NCI-H2196 treated with DMSO at 0.1 percent for 48 hours (cell line): ENCODE data around the gene WDFY3.
"Not testable (repeated sequence)": the region's sequence is repeated elsewhere in the genome, so short reads cannot be mapped to it uniquely, and the experiment has no call there.

ENCODE experiments used
- DNase-seq: peaks from one replicate; lab custom pipeline; 2025; ENCODE audit not compliant: unreplicated experiment; lab: John Stamatoyannopoulos, UW

Gene WDFY3

DNA sequence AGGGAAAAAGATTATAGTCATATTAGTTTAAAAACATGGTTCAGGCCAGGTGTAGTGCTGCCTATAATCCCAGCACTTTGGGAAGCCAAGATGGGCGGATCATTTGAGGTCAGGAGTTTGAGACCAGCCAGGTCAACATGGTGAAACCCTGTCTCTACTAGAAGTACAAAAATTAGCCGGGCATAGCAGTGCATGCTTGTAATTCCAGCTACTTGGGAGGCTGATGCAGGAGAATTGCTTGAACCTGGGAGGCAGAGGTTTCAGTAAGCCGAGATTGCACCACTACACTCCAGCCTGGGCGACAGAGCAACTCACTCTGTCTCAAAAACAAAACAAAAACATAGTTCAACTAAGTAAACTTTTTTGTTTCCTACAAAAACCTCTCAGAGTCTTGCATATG lies 283.8 kb downstream of the WDFY3 start:
- not testable (repeated sequence) for DNase-seq

DNA sequence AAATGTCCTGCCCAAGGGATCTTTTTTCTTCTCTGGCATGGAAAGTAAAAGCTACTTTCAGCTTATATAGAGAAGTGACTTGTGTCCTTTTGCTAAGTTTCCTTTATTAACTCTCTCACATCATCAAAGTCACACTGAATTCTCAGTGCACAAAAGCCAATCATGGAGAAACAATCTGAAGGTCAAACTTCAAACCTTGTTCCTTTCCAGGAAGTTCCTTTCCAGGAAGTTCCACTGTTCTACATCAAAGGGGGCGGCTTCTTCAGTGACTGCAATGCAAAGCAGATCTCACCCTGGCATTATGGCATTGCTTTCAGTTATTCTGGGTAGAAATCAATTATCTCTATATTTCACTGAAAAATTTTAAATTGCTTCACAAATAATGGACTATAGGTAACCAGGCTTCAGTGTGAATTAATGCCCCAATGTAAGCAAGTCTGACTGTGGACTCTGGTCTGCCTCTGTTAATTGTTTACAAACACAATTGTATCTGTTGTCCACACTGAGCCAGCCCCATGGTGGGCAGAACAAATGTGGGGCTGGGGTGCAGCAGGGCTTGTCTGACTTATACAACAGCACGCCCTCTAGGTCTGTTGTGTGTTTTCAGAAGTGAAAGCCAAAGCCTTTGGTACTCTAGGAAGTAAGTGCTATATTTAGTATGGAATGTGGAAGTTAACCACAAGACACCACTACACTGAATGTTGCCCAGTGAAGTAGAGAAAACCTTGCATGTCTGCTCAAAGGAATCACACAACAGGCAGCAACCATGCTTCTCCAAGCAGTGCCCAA lies 284.8 kb downstream of the WDFY3 start:
- no peak for DNase-seq

- DNase-seq: no peak
Observed at GRCh38 chr4:84680956-84681355, 285.5 kb downstream of the WDFY3 start.

- DNase-seq: no peak
Observed at GRCh38 chr4:84678976-84679744, 287.3 kb downstream of the WDFY3 start.

- no peak for DNase-seq
Observed at GRCh38 chr4:84677995-84678394, 288.5 kb downstream of the WDFY3 start.

GRCh38 chr4:84677093-84677492 lies 289.4 kb downstream of the WDFY3 start:
- DNase-seq: no peak

DNA sequence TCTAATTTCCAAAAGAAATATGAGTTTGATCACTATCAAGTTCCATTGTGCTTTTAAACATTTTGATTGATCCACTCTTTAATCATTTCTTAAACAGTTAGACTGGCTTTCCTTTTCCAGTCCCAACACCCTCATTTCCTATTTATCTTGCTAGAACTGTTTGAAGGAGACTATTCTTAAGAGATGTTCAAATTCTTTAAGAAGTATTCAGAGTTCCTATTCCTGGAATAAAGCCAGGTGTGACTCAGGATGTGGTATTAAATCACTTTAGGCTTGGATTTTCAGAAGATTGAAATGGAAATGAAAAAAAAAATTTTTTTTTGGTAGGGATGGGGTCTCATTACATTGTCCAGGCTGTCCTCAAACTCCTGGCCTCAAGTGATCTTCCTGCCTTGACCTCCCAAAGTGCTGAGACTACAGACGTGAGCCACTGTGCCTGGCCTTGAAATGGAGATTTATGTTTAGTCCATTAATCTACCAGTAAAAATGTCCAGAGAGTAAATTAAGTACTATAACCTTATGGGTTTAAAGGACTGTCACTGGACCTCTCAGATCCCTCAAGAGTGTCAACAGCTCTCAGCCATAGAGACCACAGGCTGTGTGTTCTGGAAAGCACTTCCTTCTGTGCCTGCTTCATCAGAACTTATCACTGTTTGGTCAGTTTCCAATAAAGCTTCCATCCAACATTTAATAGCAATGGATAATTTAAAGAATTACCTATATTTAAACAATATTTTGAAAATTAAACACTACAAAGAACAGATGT lies 292.8 kb downstream of the WDFY3 start:
- no peak for DNase-seq

DNA sequence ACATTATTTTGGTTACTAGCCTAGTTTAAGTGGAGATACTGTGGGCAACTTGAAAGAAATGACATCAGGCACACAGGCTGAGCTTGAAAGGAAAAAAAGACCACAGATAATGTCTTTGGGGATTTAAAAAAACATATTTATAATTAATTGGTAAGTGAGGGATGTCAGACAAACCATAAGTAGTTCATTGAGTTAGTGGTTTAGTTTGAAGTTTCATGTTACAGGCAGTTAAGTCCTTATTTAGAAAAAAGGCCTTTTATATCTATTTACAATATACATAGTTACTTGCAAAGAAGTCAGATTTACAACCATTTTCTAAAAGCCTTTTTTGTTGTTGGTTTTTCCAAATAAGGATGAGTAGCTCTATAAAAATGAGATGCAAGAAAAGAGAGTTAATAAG lies 294.3 kb downstream of the WDFY3 start:
- no peak for DNase-seq

DNA sequence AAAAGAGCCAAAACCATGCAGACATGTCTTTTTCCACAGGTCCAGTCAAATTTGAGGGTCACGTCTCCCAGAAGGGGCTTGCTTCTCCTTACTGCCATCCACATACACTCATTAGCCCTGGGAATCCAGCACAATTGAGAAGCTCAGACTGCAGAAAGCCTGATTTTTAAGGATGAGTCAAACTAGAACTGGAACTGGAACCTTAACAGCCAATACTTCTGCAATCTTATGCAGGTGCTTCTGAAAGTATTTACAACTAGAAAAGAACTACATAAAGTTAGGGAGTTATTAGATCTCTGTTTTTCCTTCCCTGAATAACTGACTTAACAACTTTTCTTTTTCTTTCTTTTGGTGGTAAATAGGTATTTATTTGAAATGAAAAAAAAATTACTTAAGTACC lies 297.3 kb downstream of the WDFY3 start:
- DNase-seq: no peak

DNA sequence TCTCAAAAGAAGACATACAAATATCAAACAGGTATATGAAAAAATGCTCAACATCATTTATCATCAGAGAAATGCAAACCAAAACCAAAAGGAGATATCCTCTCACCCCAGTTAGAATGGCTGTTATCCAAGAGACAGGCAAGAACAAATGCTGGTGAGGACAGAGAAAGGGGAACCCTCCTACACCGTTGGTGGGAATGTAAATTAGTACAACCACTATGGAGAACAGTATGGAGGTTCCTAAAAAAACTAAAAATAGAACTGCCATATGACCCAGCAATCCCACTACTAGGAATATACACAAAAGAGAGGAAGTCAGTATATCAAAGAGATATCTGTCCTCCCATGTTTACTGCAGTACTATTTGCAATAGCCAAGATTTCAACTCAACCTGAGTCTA lies 300.1 kb downstream of the WDFY3 start:
- DNase-seq: no peak

DNA sequence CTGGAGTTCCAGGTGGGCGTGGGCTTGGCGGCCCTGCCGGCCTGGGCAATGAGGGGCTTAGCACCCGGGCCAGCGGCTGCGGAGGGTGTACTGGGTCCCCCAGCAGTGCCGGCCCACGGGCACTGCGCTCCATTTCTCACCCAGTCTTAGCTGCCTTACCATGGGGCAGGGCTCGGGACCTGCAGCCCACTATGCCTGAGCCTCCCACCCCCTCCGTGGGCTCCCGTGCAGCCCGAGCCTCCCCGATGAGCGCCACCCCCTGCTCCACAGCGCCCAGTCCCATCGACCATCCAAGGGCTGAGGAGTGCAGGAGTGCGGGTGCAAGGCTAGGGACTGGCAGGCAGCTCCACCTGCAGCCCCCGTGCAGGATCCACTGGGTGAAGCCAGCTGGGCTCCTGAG lies 301.7 kb downstream of the WDFY3 start:
- DNase-seq: not testable (repeated sequence)

GRCh38 chr4:84661191-84661939 lies 305.1 kb downstream of the WDFY3 start:
- no peak for DNase-seq

- no peak for DNase-seq
Observed at GRCh38 chr4:84660606-84661005, 305.9 kb downstream of the WDFY3 start.

DNA sequence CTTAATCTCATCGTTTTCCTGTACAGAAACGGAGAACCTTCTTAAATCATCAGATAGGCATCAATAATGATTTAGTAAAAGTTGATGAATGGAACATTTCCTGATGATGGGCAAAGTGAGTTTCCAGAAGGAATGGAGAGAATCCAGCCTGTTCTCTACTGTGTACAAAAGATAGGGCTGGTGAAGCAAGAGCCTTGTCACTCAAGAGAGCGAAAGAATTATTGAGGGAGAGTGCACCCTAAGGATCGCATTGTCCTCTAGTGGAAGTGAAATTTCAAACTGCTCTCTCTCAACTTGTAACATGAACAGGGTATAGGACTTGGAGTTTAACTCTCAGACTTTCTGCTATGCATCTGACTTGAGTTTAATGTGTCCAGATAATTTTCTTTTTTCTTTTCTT lies 314.0 kb downstream of the WDFY3 start:
- DNase-seq: no peak

DNA sequence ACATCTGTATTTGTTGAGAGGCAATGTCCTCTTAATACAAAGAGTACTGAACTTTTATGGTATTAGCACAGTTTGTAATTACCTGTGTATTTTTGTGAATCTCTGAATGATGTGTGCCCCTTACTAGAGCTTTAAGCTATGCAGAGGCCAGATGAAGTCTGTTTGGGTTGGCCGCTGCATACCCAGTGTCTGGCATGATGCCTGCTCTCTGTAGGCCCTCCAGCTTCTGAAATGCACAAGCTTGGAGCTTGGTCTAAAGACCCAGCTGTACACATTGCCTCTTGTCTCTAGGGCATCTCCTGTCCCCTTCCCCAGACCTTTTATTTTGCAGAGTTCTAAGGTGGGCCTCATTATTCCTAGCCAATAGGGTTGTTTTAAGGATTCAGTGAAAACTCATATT lies 315.0 kb downstream of the WDFY3 start:
- no peak for DNase-seq

DNA sequence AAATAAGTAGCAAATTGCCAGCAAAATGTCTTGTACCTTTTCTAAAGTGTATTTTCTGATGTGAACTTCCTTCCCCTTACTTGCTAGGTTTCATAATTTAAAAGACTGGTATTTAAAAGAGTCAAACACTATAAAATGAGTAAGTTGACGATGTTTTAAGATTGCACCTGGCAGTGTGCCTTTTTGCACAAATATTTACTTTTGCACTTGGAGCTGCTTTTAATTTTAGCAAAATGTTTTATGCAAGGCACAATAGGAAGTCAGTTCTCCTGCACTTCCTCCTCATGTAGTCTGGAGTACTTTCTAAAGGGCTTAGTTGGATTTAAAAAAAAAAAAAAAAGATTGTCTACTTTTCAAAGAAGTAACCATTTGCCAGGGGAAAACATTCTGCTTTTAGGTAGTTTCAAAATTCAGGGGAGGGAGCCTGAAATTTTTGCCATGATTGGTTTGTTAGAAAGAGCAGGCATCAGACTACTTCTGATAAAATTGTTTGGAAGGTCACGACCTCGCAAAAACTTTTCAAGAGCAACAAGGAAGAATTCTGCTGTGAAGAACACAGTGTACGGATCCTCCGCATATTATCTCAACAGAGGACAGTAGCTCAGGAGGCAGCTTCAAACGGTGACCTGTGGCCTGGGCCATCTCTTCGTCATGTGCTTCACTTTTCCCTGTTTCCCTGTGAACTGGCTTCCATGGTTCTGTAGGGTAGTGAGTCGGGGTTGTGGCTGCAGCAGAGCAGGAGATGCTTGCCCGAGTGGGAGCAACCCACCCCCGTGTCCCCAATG lies 317.4 kb downstream of the WDFY3 start:
- DNase-seq: no peak

- DNase-seq: no peak
Observed at GRCh38 chr4:84648178-84648577, 318.3 kb downstream of the WDFY3 start.

DNA sequence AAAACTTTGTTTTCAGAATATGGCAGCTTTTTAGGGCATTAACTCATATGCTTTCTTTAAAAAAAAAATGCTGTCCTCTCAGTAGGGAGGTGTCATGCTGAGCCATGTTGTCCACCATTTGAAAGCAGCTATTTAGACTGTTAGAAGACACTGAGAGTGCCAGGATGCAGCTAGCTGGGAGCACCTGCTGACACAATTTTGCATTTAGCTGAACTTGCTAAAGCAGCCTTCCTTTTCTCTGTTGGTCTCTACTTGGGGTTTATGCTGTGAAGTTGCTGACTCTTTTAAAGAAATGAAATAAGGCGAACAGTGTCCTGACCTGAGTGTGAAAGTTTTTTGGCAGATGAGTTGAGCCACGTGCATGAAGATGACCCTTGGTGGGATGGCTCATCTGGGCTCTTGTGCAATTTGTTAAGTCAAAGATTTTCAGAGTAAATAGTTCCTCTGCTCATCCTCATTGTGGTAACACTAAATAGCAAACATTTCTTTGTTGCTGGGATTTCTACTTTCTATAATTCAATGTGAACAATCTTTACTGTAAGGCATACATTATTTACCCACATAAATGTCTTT lies 319.1 kb downstream of the WDFY3 start:
- DNase-seq: no peak

DNA sequence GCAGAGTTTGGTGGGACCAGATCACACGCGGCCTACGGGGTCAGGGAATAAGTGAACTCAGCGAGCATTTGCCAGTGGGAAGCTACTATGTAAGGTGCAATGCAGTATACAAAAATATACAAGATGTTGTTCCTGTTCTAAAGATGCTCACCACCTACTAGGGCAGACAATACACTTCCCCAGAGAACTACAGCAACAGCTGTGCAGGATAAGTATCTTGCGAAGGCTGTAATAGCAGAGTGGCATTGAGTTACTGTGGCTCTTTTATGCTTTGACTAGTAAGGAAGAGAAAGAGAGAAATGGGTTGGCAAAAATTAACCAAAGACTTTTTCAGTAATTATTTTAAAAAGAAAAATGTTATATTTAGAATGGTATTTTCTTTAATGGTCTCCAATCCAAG lies 322.4 kb downstream of the WDFY3 start:
- no peak for DNase-seq

DNA sequence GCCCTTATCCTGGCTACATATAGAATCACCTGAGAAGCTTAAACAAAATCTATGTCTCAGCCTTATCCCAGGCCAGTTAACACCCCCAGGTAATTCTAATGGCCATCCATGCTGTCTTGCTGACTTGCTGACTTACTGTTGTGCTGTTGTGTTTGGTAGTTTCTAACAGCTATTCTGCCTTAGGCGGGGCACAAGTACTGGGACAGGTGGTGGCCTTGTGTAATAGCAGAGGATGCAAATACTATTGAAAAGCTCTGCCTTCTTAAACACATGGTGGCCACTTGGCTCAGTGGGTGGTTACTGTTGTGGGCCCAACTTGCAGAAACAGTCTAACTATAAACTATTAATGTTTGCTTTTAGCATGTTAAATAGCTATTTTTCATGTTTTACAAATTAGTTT lies 327.3 kb downstream of the WDFY3 start:
- DNase-seq: no peak
